GM12878 (cell line): ENCODE data around the gene INO80. TPM values are rescaled to one million over a fixed set of nuclear protein-coding genes. Genes with fewer than 3 reads are reported as not detected.

ENCODE experiments used
- ATAC-seq: fragments of 200-7000 bp; cut with Tn5 transposase; 3 replicates; pipeline ENCODE4 v1.9.1; 2020; ENCODE audit warnings: mild to moderate bottlenecking, moderate library complexity
- BruUV-seq: library from RNA; stranded (reverse); fragments of 400-500 nt; replicated peaks from 2 replicates; lab custom pipeline; 2021; lab: Mats Ljungman, UMichigan
- CTCF ChIA-PET: fragments of 300-600 bp; sonication (Branson Sonifier 250); formaldehyde crosslinking; extraction: SDS; loops from one replicate; lab custom pipeline; 2021; ENCODE audit warnings: inconsistent platforms; lab: Yijun Ruan, JAX
- POLR2A ChIA-PET: fragments of 350-600 bp; formaldehyde crosslinking; extraction: SDS; loops from one replicate; lab custom pipeline; 2021; ENCODE audit warnings: inconsistent platforms; lab: Charles Lee
- RAD21 ChIA-PET: fragments of 300-600 bp; sonication (Branson Sonifier 250); formaldehyde crosslinking; loops from one replicate; lab custom pipeline; 2023; ENCODE audit warnings: antibody characterized with exemption; ENCODE audit not compliant: unreplicated experiment; lab: Charles Lee
- SMC1A ChIA-PET: fragments of 300-600 bp; sonication (Branson Sonifier 250); formaldehyde crosslinking; loops from one replicate; lab custom pipeline; 2023; ENCODE audit not compliant: unreplicated experiment, uncharacterized antibody; lab: Charles Lee
- DNase-seq: peaks from one replicate; pipeline ENCODE4 v3.0.0-alpha.2; 2011; ENCODE audit warnings: low read depth, low spot score
- FAIRE-seq: peaks from 3 replicates; lab custom pipeline; 2011; peaks lifted over from hg19 to GRCh38; lab: Jason Lieb, UNC
- H2AFZ ChIP-seq: 2 replicates; pipeline ENCODE4 v1.6.0; 2011; ENCODE audit warnings: low read depth, low read length, control low read depth; ENCODE audit not compliant: control insufficient read depth
- H3K27ac ChIP-seq: 2 replicates; pipeline ENCODE4 v1.5.1; 2011; ENCODE audit warnings: control low read depth; ENCODE audit not compliant: control insufficient read depth, insufficient read depth
- H3K27me3 ChIP-seq, 2 experiments: replicated peaks in 1 of 2; 2 replicates each; pipeline versions ENCODE4 v1.6.0 to v1.6.1; 2011; ENCODE audit warnings: low read length in 1 of 2; ENCODE audit not compliant: control insufficient read depth in 2 of 2, insufficient read depth in 2 of 2
- H3K36me3 ChIP-seq, 2 experiments: 2 replicates each; pipeline ENCODE4 v1.5.1; 2011; ENCODE audit warnings: low read length in 1 of 2; ENCODE audit not compliant: control insufficient read depth in 2 of 2, insufficient read depth in 2 of 2
- H3K4me1 ChIP-seq: 2 replicates; pipeline ENCODE4 v1.6.1; 2011; ENCODE audit warnings: mild to moderate bottlenecking, low read length, moderate library complexity, mixed read lengths; ENCODE audit not compliant: control insufficient read depth, insufficient read depth
- H3K4me2 ChIP-seq: 2 replicates; pipeline ENCODE4 v1.6.0; 2011; ENCODE audit warnings: control low read depth; ENCODE audit not compliant: control insufficient read depth, insufficient read depth
- H3K4me3 ChIP-seq: fragments of 200-600 bp; sonication (generic); 2 replicates; pipeline ENCODE4 v1.5.1; 2016
- H3K79me2 ChIP-seq: 2 replicates; pipeline ENCODE4 v1.6.0; 2011; ENCODE audit warnings: low read length; ENCODE audit not compliant: control insufficient read depth, insufficient read depth
- H3K9ac ChIP-seq: 2 replicates; pipeline ENCODE4 v1.8.0; 2011; ENCODE audit warnings: low read length, control low read depth, mixed read lengths; ENCODE audit not compliant: control insufficient read depth, insufficient read depth
- H3K9me3 ChIP-seq: replicated peaks from 3 replicates; pipeline ENCODE4 v1.5.1; 2011; ENCODE audit warnings: mild to moderate bottlenecking, low read length; ENCODE audit not compliant: control insufficient read depth, insufficient read depth
- H4K20me1 ChIP-seq: 2 replicates; pipeline ENCODE4 v1.6.0; 2011; ENCODE audit not compliant: control insufficient read depth, insufficient read depth
- ESRRA ChIP-seq: IDR thresholded peaks from 2 replicates; pipeline ENCODE4 v1.6.1; 2012; ENCODE audit warnings: mild to moderate bottlenecking, low read length, improper control_type of control experiment
- RAD51 ChIP-seq: fragments of 450-650 bp; IDR thresholded peaks from 2 replicates; pipeline ENCODE4 v1.6.1; 2016; ENCODE audit warnings: moderate library complexity, mild to moderate bottlenecking, inconsistent platforms
- RELA ChIP-seq: fragments of 450-650 bp; IDR thresholded peaks from 2 replicates; pipeline ENCODE4 v1.8.0; 2014; ENCODE audit warnings: borderline replicate concordance; ENCODE audit not compliant: partially characterized antibody
- RELB ChIP-seq: fragments of 450-650 bp; IDR thresholded peaks from 2 replicates; pipeline ENCODE4 v1.6.1; 2017; ENCODE audit warnings: low read depth, mild to moderate bottlenecking, moderate library complexity
- SP1 ChIP-seq: IDR thresholded peaks from one replicate; pipeline ENCODE4 v1.6.1; 2011; ENCODE audit warnings: low read depth, low read length
- SREBF2 ChIP-seq: IDR thresholded peaks from 2 replicates; pipeline ENCODE4 v1.6.1; 2012; ENCODE audit warnings: mild to moderate bottlenecking, low read length
- YBX1 ChIP-seq: fragments of 450-650 bp; IDR thresholded peaks from 2 replicates; pipeline ENCODE4 v1.6.1; 2016; ENCODE audit warnings: antibody characterized with exemption
- WGBS: methylation state at CpG from one replicate; pipeline ENCODE4 v1.1.6; 2016; ENCODE audit warnings: low lambda C conversion rate; ENCODE audit not compliant: insufficient replicate concordance, insufficient coverage; ENCODE audit errors: missing lambda C conversion rate; 5-methylcytosine and 5-hydroxymethylcytosine counted together
- in situ Hi-C: fragments of 300-500 bp; cut with MboI; formaldehyde crosslinking; loops from 9 replicates; pipeline ENCODE4 v1.14.3; 2018; ENCODE audit warnings: mixed read lengths
- intact Hi-C: fragments of 100-400 bp; cut with micrococcal nuclease; formaldehyde crosslinking; loops from one replicate; pipeline ENCODE4 v1.14.2; 2022; ENCODE audit not compliant: unreplicated experiment
- polyA plus RNA-seq, 11 experiments: library from polyadenylated mRNA; depleted of rRNA in 4 of 11; unstranded in 6 of 11; stranded (reverse) in 5 of 11; fragments of >200 nt; fragmentation: Nextera tagmentation in 4 of 11; fragmentation: Illumina TruSeq in 1 of 11; extraction: Ambion mirVana in 4 of 11; extraction: Trizol in 1 of 11; gene quantifications; 1 replicate in 1 of 11; 2 replicates in 10 of 11; pipeline versions ENCODE4 v1.2.1 to v1.2.3, GENCODE V29; 2011 to 2016; ENCODE audit warnings: inconsistent platforms in 2 of 11, missing spikeins in 2 of 11, low read depth in 1 of 11
- total RNA-seq, 4 experiments: library from RNA; depleted of rRNA in 3 of 4; stranded (reverse); fragments of >200 nt in 3 of 4; fragmentation: Illumina TruSeq in 1 of 4; extraction: Trizol in 1 of 4; gene quantifications; 2 replicates each; pipeline versions ENCODE4 v1.2.1 to v1.2.3, GENCODE V29; 2013 to 2021
- TF ChIP-seq, protein P1 (sequence below): fragments of 450-650 bp; IDR thresholded peaks from 2 replicates; pipeline ENCODE4 v1.6.1; 2016; ENCODE audit warnings: mild to moderate bottlenecking

INO80 gene
- total and polyA plus RNA-seq, 10 of the 15 experiments (the other 5 are each of a cell fraction or from before 2014, with no cell fraction given) = 4.5 to 25.0 (median 14.2) TPM

- POLR2A ChIA-PET = interaction anchor here (1.8 kb wide), 1 partner anchor 8 kb away, joined by 11 read pairs; no protein-coding TSS in a partner anchor
- H3K4me2 ChIP-seq = no peak overlapping the region
- H3K9me3 ChIP-seq = no peaks in the 10 kb centered on the region
- H3K4me3 ChIP-seq = no peak overlapping the region
- no peak overlapping the region for H3K9ac ChIP-seq
- no peaks in the 10 kb centered on the region for H4K20me1 ChIP-seq
- peaks cover 16 to 19% of the 10 kb centered on the region in 2 experiments; a peak in 3 of 4 replicates for H3K27me3 ChIP-seq
- no peaks in the 10 kb centered on the region for H3K79me2 ChIP-seq
- in situ Hi-C loops (no loop called here), intact Hi-C loops (no loop called here)
- DNase-seq = no peak
- no peaks in the 10 kb centered on the region for H3K36me3 ChIP-seq
- no peak overlapping the region for H3K27ac ChIP-seq
- TF ChIP-seq SREBF2 (no peak), RELA (no peak), RELB (no peak), YBX1 (no peak), RAD51 (no peak), ESRRA (no peak), SP1 (no peak)
- TF ChIP-seq, protein P1, sequence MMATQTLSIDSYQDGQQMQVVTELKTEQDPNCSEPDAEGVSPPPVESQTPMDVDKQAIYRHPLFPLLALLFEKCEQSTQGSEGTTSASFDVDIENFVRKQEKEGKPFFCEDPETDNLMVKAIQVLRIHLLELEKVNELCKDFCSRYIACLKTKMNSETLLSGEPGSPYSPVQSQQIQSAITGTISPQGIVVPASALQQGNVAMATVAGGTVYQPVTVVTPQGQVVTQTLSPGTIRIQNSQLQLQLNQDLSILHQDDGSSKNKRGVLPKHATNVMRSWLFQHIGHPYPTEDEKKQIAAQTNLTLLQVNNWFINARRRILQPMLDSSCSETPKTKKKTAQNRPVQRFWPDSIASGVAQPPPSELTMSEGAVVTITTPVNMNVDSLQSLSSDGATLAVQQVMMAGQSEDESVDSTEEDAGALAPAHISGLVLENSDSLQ = no peak
- TF ChIP-seq, all 136 proteins: peak for 0
- ChIA-PET CTCF (interaction anchor here (0.7 to 6.5 kb wide), 23 partner anchors 10 to 254 kb away, joined by 3 to 80 read pairs (median 5); partner anchors contain the start of gene CHAC1), SMC1A (interaction anchor here (0.8 to 4.6 kb wide), 5 partner anchors 9 to 254 kb away, joined by 3 to 28 read pairs (median 4); no protein-coding TSS in a partner anchor), RAD21 (interaction anchor here (0.8 to 3.2 kb wide), 7 partner anchors 10 to 85 kb away, joined by 3 to 36 read pairs (median 4); partner anchors contain the start of gene CHAC1)
- ATAC-seq = no peak
- no peak for FAIRE-seq
- no TSS peak for BruUV-seq
- 69% methylated on average over 16 of the region's 16 CpGs for WGBS
- H3K4me1 ChIP-seq = peaks cover 26% of the 10 kb centered on the region
- H2AFZ ChIP-seq = no peak overlapping the region
These were observed 184.6 kb downstream of the INO80 start for GRCh38 chr15:40931300-40932142.
